HG02642 (cell line): ENCODE data around the gene PLEKHG4.

Experiments used
- ATAC-seq: cut with Tn5 transposase; IDR thresholded peaks from one replicate; pipeline ENCODE4 v1.9.1; 2021; ENCODE audit warnings: mild to moderate bottlenecking; ENCODE audit not compliant: unreplicated experiment, poor library complexity

PLEKHG4 gene

DNA sequence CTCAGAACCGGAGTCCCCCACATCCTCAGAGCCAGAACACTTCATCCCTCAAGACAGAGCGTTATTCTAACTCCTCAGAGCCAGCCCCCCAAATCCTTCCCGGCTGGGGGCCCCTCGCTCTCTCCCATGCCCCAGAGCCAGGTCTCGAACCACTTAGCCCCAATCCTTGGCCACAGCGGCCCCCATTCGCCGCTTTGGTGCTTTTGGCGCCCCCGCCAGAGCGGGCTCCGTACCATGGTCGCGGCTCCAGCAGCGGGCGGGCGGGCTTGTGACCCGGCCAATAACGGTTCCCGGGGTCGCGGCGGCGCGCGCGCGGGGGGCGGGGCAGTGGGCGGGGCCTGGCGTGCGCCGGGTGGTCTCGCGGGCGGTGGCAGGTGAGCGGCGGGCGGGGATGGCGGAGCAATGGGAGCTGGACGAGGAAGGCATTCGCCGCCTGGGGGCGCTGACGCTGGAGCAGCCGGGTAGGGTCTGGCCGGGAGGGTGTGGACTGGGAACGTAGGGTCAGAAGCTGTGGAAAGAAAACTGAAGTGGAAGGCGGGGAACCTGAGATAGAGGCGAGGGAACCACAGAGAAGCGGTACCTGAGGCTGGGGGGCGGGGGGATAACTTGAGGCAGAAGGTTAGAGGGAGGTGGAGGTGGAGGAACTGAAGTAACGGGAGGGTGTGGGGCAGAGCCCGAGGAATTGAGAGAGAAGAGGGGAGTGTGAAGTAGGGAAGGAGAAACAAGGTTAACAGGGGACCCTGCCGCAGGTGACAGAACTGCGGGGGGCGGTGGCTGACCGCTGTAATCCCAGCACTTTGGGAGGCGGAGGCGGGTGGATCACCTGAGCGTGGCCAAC lies 47.4 kb downstream of the PLEKHG4 start, which contains the start of the genes KCTD19 and LRRC36:
Gene KCTD19 (minus strand): TSS at position 270 of the 838 bp plus-strand sequence. CDS start 34 bp downstream, at position 236.
Gene LRRC36 (plus strand): TSS at position 344 of the 838 bp plus-strand sequence. CDS start 48 bp downstream, at position 392.
- no peak for ATAC-seq

DNA sequence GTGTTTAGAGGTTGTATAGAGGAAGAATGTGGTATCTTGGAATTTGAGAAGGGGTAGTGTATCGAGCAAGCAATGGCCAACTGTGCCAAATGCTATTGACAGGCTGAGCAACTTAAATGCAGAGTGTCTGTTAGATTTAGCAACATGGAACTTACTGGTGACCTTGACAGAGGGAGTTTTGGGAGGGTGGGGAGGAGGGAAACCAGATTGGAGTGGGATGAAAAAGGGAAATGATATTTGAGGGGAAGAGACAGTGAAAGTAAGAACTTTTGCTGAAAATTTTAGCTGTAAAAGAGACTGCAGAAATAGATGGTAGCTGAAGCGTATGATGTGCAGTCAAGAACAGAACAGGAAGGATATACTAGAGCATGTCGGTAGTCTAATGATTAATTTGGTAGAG lies 48.4 kb downstream of the PLEKHG4 start:
- ATAC-seq, result no peak

DNA sequence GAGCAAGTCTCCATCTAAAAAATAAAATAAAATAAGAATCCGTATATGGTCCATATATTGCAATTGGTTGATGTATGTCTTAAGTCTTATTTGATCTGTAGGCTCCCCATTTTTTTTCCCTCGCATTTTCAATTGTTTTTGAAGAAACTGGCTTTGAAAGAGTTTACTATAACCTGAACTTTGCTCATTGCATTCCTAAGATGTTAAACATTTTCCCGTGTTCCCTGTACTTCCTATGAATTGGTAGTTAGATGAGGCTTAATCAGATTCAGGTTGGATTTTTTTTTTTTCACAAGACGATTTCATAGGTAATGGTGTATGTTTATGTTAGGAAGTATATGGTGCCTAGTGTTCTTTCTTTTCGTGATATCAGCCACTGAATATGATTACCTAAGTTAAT lies 50.6 kb downstream of the PLEKHG4 start:
- ATAC-seq, result no peak

DNA sequence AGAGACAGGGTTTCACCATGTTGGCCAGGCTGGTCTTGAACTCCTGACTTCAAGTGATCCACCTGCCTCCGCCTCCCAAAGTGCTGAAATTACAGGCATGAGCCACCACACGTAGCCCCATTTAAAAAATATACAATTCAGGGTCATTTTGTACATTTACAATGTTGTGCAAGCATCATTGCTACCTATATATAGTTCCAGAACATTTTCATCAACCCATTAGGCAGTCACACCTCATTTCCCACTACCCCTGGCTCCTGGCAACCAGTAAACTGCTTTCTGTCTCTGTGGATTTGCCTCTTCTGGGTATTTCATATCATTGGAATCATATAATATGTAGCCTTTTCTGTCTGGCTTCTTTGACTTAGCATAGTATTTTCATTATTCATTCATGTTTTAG lies 54.0 kb downstream of the PLEKHG4 start:
- no peak for ATAC-seq

DNA sequence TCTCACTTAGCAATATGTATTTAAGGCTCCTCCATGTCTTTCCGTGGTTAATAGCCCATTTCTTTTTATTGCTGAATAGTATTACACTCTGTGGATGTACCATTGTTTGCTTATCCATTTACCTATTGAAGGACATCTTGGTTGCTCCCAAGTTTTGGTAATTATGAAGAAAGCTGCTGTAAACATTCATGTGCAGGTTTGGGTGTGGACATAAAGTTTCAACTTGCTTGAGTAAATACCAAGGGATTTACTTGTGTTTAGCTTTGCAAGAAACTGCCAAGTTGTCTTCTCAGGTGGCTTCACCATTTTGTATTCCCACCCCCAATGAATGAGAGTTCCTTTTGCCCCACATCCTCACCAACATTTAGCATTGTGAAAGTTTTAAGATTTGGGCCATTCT lies 56.8 kb downstream of the PLEKHG4 start:
- no peak for ATAC-seq

DNA sequence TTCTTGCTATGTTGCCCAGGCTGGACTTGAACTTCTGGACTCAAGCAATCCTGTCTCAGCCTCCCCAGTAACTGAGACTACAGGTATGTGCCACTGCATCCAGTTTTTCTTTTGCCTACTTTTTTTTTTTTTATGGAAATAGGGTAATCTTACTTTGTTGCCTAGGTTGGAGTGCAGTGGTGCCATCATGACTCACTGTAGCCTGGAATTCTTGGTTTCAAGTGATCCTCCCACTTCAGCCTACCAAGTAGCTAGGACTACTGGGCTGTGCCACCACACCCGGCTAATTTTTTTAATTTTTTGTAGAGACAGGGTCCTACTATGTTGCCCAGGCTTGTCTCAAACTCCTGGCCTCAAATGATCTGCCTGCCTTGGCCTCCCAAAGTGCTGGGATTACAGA lies 57.3 kb downstream of the PLEKHG4 start:
- ATAC-seq, result no peak
